Measurements from ENCODE around the gene MME.

MME gene

DNA sequence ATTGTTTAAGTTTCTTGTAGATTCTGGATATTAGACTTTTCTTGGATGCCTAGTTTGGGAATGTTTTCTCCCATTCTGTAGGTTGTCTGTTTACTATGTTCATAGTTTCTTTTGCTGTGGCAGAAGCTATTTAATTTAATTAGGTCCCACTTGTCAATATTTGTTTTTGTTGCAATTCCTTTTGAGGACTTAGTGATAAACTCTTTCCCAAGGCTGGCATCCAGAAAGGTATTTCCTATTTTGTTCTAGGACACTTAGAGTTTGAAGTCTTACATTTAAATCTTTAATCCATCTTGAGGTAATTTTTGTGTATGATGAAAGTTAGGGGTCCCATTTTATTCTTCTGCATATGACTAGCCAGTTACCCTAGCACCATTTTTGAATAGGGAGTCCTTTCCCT is 54.9 kb downstream of the MME start:
- no peak for DNase-seq (ENCODE audit: low read depth in 1 of 2, low spot score in 1 of 2)

DNA sequence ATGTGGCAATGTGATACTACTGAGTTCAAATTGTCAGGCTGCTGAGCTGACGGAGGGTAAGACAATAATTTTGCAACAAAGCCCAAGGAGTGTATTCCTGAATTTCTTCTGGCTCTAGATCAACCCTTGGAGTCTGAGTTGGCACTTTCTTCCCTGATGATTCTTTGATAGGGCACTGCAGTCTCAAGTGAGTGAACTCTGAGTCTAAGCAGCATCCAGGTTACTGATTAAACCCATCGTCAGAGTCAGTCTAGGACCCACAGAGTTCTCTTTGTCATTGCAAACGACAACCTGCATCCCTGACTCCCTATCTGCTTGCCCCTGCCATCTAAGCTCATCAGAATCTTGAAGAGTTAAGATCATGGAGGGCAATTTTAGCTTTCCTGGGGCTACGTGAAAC is 58.6 kb downstream of the MME start:
- DNase-seq (ENCODE audit: low read depth in 1 of 2, low spot score in 1 of 2) = no peak

DNA sequence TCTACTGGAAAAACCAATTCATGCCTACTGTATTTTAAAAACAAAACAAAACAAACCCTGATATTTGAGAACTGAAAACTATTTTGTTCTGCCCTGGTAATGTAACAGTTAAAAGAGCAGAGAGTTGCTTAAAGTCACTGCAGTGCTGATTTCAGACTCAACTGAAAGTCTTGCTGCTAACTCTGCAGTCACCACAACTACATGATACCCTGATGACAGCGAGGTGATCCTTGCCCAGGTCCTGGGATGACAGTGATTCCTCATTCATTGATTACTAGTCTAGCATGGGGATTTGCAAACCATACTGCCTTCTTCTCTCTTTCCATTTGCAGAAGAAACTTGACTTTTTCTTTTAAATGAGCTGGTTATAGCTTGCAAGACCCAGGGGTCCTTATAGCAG is 67.5 kb downstream of the MME start:
- no peak for DNase-seq (ENCODE audit: low read depth in 1 of 2, low spot score in 1 of 2)

DNA sequence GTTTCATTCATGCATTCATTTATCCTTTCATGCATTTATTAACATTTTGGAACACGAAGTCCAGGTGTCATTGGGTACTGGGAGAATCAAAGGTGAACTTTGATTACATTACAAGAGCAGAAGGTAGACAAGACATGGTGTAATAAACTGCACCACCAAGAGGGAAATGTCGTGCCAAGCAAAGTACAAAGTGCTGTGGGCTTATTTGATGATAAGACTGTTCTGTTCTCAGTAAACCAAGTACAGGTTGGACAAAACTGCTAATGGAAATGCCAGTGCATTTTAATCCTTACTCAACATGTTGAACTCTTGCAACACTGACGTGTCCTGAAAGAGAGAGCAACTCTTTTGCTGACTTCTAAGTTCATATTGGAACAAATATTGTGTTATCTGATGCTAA is 69.4 kb downstream of the MME start:
- DNase-seq (ENCODE audit: low read depth in 1 of 2, low spot score in 1 of 2) = no peak

DNA sequence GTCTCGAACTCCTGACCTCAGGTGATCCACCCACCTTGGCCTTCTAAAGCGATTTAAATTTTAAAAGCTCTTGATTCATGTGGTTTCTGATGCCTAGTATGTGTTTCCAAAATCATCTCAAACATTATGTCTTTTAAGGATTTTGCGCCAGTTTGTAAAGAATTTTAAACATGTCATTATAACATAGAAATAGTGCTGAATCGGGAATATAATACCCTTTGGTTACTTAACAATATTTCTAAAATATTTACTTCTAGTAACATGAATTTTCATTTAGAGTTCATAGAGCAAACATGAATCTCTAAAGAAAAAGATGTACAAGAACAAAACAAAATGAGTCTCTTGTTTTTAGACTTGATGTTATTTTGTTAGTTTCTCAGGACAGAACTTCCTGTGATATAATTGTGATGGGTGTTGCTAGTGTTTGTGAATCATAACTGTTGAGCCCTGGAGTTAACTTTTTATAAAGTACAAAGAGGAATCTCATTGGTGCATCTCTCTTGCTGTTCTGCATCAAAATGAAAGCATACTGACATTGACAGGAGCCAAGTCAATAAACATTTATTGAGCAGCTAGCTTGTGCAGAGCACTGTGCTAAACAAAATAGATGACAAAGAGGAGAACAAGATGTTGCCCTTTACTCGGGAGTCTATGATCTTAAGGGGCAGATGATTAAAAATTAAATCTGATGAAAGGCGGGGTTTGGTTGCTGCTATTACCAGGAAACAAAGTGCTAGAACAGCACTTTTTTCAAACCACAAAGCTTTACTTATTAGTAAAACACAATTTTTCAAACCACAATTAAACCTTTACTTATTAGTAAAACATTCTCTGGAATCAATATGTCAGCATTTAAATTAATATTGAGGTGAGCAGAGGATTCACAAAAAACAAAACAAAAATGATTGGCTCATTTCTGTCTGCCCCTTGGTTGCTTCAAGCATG is 73.4 kb downstream of the MME start:
- no peak for DNase-seq (ENCODE audit: low read depth in 1 of 2, low spot score in 1 of 2)

DNA sequence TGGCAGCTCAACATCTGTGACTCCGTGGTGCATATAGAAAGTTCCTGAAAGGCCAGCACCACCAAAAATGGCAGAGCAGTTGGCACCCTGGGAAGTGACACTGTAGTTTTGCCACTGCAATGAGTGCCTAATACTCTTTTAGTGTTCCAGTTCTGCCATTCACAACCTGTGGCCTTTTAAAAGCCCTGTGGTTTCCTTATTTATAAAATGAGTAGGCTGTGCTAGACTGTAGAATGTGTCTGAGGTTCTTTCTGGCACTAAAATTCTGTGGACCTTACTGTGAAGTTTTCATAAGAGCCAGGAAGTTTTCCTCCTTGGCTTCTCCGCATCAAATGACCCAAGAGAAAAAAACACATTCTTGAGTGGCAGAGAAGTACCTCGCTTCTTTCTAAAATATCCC is 74.1 kb downstream of the MME start:
- no peak for DNase-seq (ENCODE audit: low read depth in 1 of 2, low spot score in 1 of 2)

DNA sequence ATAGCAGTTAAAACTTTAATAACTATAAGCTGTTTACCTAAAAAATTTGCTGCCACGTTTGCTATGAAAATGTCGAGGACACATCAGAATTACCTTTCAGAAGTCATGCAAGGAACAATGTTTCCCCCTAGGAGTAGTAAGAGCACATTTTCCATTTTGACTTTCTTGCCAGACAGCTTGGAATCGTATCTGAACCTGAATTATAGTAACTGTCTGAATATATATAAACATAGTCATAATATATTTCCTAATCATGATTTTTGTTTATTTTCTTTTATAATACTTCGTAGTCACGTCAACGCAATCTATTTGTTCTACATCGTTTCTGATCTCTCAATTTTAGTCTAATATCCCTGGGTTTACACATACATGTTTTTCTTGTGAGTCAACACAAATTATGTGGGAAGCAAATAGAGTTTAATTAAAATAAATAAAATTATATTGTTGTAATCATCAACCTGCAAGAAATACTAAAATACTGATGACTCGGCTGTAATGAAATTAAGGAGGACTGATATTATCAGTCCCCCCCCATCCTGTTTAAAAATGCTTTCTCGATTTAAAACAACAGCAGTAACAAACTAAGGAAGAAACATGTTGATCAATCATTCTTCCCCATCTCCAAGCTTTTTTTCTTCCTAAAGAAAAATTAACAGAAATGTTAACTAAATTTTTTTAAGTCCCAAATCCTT is 78.4 kb downstream of the MME start:
- no peak for DNase-seq (ENCODE audit: low read depth in 1 of 2, low spot score in 1 of 2)

DNA sequence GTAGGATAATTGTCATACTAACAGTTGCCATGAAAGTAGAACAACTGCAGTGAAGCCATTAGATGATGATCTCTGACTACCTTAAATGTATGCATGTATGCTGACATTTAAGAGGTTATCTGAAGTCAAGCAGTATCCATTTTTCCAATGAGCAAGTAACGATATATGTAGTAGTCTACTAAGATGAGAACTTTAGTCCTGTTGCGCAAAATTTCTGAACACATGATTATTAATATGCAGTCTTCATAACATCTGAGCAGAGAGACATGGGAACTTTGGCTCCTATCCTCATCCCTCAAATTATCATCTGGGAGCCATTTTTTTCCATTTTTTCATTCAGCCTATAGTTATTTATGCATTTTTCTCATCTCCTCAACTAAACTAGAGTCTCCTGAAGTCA is 79.2 kb downstream of the MME start:
- no peak for DNase-seq (ENCODE audit: low read depth in 1 of 2, low spot score in 1 of 2)

DNA sequence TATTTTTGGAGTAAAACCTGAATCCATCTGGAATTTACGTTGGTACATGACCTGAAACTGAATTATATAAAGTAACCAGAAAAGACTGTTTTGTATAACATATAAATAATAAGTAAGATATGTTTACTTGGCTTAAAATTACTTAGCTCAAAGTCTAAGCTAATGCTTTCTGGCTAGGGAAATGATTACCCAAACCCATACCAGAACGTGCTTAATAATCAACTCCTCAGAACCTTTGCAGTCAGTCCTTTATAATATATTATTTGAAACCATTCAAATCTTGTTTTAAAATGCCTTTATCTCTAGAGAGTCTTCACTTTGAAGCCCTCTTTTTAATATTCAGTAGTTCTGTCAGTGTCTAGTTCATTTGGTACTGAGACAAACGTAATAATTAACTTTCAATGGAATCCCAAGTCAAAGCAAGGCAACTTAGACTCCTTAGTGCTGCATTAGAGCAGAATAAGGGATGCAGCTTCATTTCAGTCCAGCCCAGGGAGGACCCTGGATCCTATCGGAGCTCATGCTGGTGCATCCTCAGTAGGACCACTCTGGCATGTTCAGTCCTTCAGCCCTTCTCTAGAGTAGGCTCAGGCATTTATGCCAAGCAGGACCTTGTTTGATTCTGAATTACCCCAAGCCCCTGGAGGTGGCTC is 81.6 kb downstream of the MME start:
- DNase-seq (ENCODE audit: low read depth in 1 of 2, low spot score in 1 of 2) = no peak

DNA sequence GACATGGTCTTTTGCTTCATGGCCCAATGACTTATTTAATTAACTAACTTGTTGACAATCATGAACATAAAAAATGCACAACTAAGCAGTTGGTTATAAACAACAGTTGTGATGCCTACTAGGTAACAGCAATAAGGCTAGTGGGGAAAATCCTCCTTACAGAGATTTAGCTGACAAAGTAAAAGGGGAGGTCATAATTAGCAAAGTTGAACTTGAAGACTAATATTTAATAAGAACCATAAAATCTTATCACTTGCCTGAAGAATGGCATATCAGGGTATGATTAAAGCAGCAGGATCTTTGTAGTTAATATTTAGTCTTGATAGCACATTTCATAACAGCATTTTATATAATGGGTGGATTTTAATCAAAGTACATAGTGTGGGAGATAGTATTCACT is 84.2 kb downstream of the MME start:
- DNase-seq (ENCODE audit: low read depth in 1 of 2, low spot score in 1 of 2) = no peak

DNA sequence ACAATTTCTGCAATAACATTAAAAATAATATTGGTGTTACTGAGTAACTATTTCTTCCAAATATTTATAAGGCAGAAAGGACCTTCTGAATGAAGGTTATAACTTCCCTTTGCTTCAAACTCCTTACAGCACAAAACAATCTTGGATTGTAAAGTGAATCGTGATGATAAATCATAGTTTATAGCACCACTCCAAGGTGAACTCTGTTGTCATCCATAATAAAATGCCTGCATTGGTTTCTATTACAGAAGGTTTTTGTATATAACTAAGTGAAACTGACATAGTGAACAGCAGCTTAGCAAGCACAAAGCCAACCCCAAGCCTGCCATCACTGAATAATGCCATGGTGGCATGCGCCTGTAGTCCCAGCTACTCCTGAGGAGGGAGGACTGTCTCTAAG is 86.3 kb downstream of the MME start:
- no peak for DNase-seq (ENCODE audit: low read depth in 1 of 2, low spot score in 1 of 2)

DNA sequence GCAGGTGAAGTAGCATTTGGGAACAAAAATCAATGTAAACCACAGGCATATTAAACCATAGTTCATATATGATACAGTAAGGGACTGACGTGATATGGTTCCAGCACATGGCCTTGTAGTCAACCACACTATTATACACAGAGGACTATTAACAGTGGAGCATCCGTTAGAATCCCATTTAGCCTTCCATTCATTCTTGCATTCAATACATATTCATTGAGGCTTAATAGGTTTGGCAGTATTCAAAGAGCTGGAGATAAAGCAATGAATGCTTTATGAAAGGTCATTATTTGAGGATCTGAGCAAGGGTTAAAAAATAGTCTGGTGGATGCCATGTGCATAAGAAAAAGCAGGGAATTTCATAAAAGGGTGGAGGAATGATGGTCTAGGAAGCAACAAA is 89.1 kb downstream of the MME start:
- no peak for DNase-seq (ENCODE audit: low read depth in 1 of 2, low spot score in 1 of 2)

DNA sequence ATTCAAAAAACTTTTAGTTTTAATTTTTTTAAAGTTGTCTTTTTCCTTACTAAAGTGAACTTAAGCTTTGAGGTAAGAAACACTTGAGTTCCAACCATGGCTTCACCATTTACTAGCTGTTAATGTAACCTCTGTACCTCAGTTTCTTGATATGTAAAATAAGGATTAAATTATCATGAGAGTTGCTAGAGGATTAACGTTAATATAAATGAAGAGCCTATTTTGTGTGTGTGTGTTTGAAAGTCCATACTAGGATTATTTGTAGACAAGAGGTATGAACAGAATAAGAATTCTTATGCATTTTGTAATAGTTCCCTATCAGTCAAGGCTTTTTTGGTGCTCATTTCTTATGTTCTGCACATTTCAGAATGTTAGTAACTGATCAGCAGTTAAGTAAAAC is 93.7 kb downstream of the MME start:
- no peak for DNase-seq (ENCODE audit: low read depth in 1 of 2, low spot score in 1 of 2)

DNA sequence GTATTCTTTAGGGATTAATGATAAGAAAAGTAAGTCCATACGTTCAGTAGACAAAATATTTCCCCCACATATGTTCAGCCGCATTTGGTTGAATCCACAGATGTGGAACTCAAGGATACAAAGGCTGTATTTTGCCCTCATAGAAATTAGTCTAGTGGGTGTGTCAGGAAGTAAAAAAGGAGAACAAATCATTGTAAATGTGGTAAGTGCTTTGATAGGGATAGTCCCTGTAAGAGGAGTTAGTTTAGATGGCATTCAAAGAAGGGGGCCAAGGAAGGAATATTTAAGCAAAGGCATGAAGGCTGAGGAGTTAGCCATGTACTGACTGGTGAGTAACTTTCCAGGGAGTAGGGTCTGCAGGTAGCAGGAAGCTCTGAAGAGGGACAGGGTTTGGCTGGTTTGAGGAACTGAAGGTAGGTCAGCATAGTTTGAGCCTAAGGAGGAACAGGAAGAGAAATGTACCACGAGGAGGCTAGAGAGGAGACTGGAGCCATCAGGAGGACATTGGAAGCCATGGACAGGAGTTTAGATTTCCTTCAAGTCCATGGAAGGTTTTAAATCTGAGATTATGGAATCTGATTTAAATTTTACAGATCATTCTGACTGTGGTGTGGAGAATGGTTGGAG is 98.8 kb downstream of the MME start:
- no peak for DNase-seq (ENCODE audit: low read depth in 1 of 2, low spot score in 1 of 2)

DNA sequence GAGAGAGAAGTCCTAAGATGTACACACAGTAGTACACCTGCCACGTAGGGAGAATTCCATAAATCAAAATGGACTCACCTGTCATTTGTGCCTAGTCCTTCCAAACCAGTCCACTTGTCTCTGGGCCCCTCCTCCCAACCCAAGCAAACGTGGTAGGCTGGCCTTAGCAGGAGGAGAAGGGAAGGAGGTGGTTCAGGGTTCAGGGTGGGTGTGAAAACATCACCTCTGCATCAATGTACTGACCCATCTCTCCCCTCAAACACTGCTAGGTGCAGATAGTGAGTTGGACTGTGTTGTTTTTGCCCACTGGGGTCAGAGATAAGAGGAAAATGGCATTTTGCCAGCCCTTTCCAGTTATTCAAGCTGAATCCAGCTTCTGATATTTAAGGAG is 99.3 kb downstream of the MME start:
- DNase-seq (ENCODE audit: low read depth in 1 of 2, low spot score in 1 of 2) = no peak

DNA sequence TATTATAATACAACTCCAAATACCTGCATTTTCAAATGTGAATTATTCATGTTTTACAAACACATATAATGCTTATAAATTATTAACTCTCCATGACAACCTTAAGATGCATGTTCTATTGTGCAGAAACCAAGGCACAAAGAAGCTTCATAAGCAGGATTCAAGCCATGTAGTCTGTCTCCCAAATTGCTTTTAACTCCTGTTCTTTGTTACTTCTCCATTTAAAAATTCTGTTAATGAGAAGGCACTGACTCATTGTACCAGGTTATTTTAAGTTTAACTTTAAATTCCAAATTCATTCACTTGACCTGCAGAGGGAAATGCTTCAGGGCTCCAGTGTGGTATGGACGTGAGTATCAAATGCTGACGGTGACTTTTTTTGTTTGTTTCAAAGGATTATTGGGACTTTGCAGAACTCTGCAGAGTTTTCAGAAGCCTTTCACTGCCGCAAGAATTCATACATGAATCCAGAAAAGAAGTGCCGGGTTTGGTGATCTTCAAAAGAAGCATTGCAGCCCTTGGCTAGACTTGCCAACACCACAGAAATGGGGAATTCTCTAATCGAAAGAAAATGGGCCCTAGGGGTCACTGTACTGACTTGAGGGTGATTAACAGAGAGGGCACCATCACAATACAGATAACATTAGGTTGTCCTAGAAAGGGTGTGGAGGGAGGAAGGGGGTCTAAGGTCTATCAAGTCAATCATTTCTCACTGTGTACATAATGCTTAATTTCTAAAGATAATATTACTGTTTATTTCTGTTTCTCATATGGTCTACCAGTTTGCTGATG is 100.0 kb downstream of the MME start:
- DNase-seq (ENCODE audit: low read depth in 1 of 2, low spot score in 1 of 2) = no peak

DNA sequence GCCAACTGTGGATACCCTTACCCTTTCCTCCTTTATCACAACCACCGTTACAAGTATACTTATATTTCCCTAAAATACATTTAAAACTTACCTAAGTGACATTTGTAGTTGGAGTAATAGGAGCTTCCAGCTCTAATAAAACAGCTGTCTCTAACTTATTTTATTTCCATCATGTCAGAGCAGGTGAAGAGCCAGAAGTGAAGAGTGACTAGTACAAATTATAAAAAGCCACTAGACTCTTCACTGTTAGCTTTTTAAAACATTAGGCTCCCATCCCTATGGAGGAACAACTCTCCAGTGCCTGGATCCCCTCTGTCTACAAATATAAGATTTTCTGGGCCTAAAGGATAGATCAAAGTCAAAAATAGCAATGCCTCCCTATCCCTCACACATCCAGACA is 102.3 kb downstream of the MME start:
- DNase-seq (ENCODE audit: low read depth in 1 of 2, low spot score in 1 of 2) = no peak

DNA sequence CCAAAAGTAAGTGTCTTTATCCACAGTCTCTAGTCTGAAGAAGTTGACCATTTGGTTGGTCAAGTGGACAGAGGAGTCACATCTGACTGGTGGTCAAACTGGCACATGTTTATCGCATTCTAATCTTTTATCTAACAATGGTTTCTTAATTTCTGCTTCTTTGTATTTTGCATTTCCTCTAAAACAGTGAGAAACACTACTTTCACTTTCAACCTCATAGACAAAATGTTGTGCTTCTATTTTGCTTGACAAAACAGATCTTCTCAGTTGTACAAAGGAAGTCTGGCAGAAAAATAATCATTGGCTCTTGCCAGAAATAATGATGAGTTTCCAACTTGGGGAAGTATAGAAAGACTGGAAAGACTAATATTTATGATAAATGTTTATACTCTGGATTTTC is 103.9 kb downstream of the MME start:
- DNase-seq (ENCODE audit: low read depth in 1 of 2, low spot score in 1 of 2) = no peak

DNA sequence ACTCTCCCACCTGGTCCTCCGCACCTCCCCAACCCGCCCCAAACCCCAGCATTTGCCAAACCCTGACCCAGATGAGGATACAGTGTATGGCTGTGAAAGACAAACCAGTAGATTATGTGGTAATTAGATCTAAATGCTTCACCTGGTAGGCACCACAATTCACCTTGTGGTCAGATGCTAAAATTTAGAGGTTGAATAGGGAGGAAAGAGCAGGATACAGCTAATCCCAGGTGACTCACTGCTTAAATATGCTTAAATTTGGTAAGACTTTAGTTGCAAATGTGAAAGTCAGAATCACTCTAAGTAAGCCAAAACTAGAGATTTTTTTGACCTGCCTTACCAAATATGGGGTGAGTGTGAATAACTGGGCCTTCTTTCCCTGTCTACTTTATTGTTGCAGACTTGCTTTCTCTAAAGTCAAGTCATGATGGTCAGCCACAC is 105.5 kb downstream of the MME start:
- no peak for DNase-seq (ENCODE audit: low read depth in 1 of 2, low spot score in 1 of 2)

DNA sequence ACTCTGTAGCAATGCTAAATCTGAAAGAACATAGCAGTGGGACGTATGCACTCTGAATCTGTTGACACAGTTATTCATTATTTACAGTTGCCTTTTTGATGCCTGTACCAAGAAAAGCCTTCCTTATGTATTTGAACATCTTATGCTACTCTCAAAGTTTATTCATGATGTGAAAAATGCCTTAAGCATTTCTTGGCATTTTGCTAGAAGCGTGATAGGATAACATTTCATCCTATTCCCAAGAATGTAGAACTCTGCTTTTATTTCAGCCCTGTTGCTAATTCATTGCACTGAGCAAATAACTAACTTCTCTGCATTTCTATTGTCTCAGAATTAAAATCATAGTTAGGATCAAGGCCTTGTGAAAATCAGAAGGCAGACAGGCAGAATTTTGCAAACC is 107.9 kb downstream of the MME start:
- no peak for DNase-seq (ENCODE audit: low read depth in 1 of 2, low spot score in 1 of 2)

DNA sequence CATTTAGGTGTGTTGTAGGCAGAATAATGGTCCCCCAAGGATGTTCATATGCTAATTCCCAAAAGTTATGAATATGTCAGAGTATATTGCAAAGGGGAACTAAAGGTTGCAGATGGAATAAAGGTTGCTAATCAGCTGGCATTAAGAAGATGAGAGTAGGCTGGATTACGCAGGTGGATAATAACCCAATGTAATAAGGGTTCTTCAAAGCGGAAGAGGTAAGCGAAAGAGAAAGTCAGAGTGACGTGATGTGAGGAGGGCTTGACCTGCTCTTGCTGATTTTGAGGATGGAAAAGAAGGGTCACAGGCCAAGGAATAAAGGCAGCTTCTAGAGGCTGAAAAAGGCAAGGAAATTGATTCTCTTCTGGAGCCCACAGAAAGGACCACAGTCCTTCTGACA is 109.4 kb downstream of the MME start:
- no peak for DNase-seq (ENCODE audit: low read depth in 1 of 2, low spot score in 1 of 2)
